GM19397 (cell line): ENCODE data around the gene ATP8B4.

Experiments
- ATAC-seq: cut with Tn5 transposase; IDR thresholded peaks from one replicate; pipeline ENCODE4 v1.9.1; 2021; ENCODE audit warnings: mild to moderate bottlenecking, moderate library complexity; ENCODE audit not compliant: unreplicated experiment

Gene ATP8B4

GRCh38 chr15:50065279-50065678, 53.8 kb downstream of the ATP8B4 start:
- no peak for ATAC-seq

GRCh38 chr15:50064673-50065072, 54.4 kb downstream of the ATP8B4 start:
- ATAC-seq = no peak

GRCh38 chr15:50063226-50063625, 55.8 kb downstream of the ATP8B4 start:
- no peak for ATAC-seq

- no peak for ATAC-seq
Observed at GRCh38 chr15:50061503-50061902, 57.5 kb downstream of the ATP8B4 start.

- ATAC-seq = no peak
Observed at GRCh38 chr15:50059883-50060282, 59.1 kb downstream of the ATP8B4 start.

- no peak for ATAC-seq
Observed at GRCh38 chr15:50059203-50059772, 59.7 kb downstream of the ATP8B4 start.

- ATAC-seq = no peak
Observed at GRCh38 chr15:50057905-50058639, 61.0 kb downstream of the ATP8B4 start.

- ATAC-seq = no peak
Observed at GRCh38 chr15:50057196-50057595, 61.8 kb downstream of the ATP8B4 start.

GRCh38 chr15:50055750-50056157, 63.3 kb downstream of the ATP8B4 start:
- no peak for ATAC-seq

GRCh38 chr15:50055332-50055731, 63.7 kb downstream of the ATP8B4 start:
- ATAC-seq = no peak

- no peak for ATAC-seq
Observed at GRCh38 chr15:50053055-50053856, 65.8 kb downstream of the ATP8B4 start.

GRCh38 chr15:50051811-50052419, 67.1 kb downstream of the ATP8B4 start:
- ATAC-seq = no peak

- ATAC-seq = no peak
Observed at GRCh38 chr15:50050986-50051743, 67.9 kb downstream of the ATP8B4 start.

GRCh38 chr15:50049871-50050270, 69.2 kb downstream of the ATP8B4 start:
- ATAC-seq = no peak

GRCh38 chr15:50046867-50047266, 72.2 kb downstream of the ATP8B4 start:
- no peak for ATAC-seq

- ATAC-seq = no peak
Observed at GRCh38 chr15:50046159-50046558, 72.9 kb downstream of the ATP8B4 start.

- no peak for ATAC-seq
Observed at GRCh38 chr15:50044904-50045303, 74.1 kb downstream of the ATP8B4 start.

GRCh38 chr15:50044406-50044805, 74.6 kb downstream of the ATP8B4 start:
- no peak for ATAC-seq

GRCh38 chr15:50042775-50043174, 76.3 kb downstream of the ATP8B4 start:
- no peak for ATAC-seq

- no peak for ATAC-seq
Observed at GRCh38 chr15:50030456-50030855, 88.6 kb downstream of the ATP8B4 start.

GRCh38 chr15:50028326-50028725, 90.7 kb downstream of the ATP8B4 start:
- no peak for ATAC-seq
